GM23248 (cell line): ENCODE data around the gene DCDC1.

Experiments
- EZH2 ChIP-seq: fragments of 200-600 bp; sonication (generic); IDR thresholded peaks from 2 replicates; pipeline ENCODE4 v1.6.1; 2018; ENCODE audit warnings: antibody characterized with exemption, mild to moderate bottlenecking; ENCODE audit not compliant: insufficient read depth, poor library complexity, severe bottlenecking
- EZH2phosphoT487 ChIP-seq: fragments of 200-600 bp; sonication (generic); IDR thresholded peaks from 2 replicates; pipeline ENCODE4 v1.6.1; 2018; ENCODE audit warnings: antibody characterized with exemption, moderate library complexity, mild to moderate bottlenecking, low read depth; ENCODE audit not compliant: insufficient read depth

DNA sequence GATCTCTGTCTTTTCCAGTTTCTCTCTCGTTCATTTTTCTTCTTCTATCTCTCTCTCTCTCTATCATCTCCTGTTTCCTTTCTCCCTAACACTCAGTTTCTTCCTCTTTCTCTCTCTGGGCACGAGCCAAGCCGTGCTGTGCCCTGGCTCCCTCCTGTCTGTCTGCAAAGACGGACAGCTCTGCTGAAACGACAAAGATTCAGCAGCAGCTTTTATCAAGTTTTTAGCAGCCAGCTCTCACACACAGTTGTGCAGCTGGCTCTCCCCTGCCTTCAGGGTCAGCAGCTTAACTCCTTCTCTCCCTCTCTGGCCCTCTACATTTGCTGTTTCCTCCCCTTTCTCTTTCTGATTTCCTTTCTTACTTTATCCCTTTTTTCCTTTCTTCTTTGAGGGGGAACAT is 431.4 kb downstream of the DCDC1 start:
- TF ChIP-seq EZH2phosphoT487 (no peak), EZH2 (no peak)
